SK-N-SH (cell line): ENCODE data around the gene NOTCH2. TPM values are rescaled to one million over a fixed set of nuclear protein-coding genes. Genes with fewer than 3 reads are reported as not detected.

Experiments
- CTCF ChIA-PET: fragments of 300-600, 350-600 bp; formaldehyde crosslinking; extraction: SDS; loops from one replicate; lab custom pipeline; 2021; lab: Yijun Ruan, JAX
- POLR2A ChIA-PET: fragments of 350-600 bp; sonication (Branson Sonifier 250); formaldehyde crosslinking; extraction: SDS; loops from one replicate; lab custom pipeline; 2020; ENCODE audit warnings: antibody characterized with exemption, inconsistent platforms; lab: Yijun Ruan, JAX
- DNase-seq: peaks from one replicate; pipeline ENCODE4 v3.0.0; 2012
- H2AFZ ChIP-seq: fragments of 200-600 bp; sonication (generic); 2 replicates; pipeline ENCODE4 v1.8.1; 2016; ENCODE audit warnings: antibody characterized with exemption, mild to moderate bottlenecking, low read depth
- H3F3A ChIP-seq: fragments of 200-600 bp; sonication (generic); replicated peaks from 2 replicates; pipeline ENCODE3; 2016; ENCODE audit warnings: antibody characterized with exemption, mild to moderate bottlenecking; ENCODE audit not compliant: insufficient read depth
- H3K27ac ChIP-seq, 2 experiments: fragments of 200-500 bp in 1 of 2; fragments of 200-600 bp in 1 of 2; sonication (Bioruptor generic) in 1 of 2; sonication (generic), shearing (Covaris generic) in 1 of 2; 2 replicates each; pipeline versions ENCODE4 v1.5.1 to v1.6.1; 2014 to 2016; ENCODE audit warnings: low read depth in 2 of 2, inconsistent platforms in 1 of 2, low read length in 1 of 2, mild to moderate bottlenecking in 1 of 2, mixed read lengths in 1 of 2
- H3K27me3 ChIP-seq: fragments of 200-600 bp; sonication (generic), shearing (Covaris generic); 2 replicates; pipeline ENCODE4 v1.6.1; 2016; ENCODE audit warnings: mixed run types; ENCODE audit not compliant: insufficient read depth
- H3K36me3 ChIP-seq, 2 experiments: fragments of 200-500 bp in 1 of 2; fragments of 200-600 bp in 1 of 2; sonication (Bioruptor generic) in 1 of 2; sonication (generic) in 1 of 2; replicated peaks in 1 of 2; 2 replicates each; pipeline versions ENCODE3 to v1.5.1; 2014 to 2016; ENCODE audit warnings: low read length in 1 of 2, mild to moderate bottlenecking in 1 of 2; ENCODE audit not compliant: insufficient read depth in 2 of 2, control insufficient read depth in 1 of 2
- H3K4me1 ChIP-seq, 2 experiments: fragments of 200-500 bp in 1 of 2; fragments of 200-600 bp in 1 of 2; sonication (Bioruptor generic) in 1 of 2; sonication (generic), shearing (Covaris generic) in 1 of 2; 2 replicates each; pipeline versions ENCODE4 v1.5.1 to v1.6.1; 2014 to 2016; ENCODE audit warnings: low read depth in 1 of 2, low read length in 1 of 2, mixed run types in 1 of 2; ENCODE audit not compliant: insufficient read depth in 2 of 2, control insufficient read depth in 1 of 2
- H3K4me2 ChIP-seq: fragments of 200-600 bp; sonication (generic), shearing (Covaris generic); 2 replicates; pipeline ENCODE4 v1.6.1; 2017; ENCODE audit warnings: mixed run types
- H3K4me3 ChIP-seq, 2 experiments: fragments of 200-500 bp in 1 of 2; fragments of 200-600 bp in 1 of 2; sonication (Bioruptor generic) in 1 of 2; sonication (generic), shearing (Covaris generic) in 1 of 2; 2 replicates each; pipeline versions ENCODE4 v1.5.1 to v1.8.1; 2014 to 2016; ENCODE audit warnings: low read depth in 2 of 2, inconsistent platforms in 1 of 2, low read length in 1 of 2, mild to moderate bottlenecking in 1 of 2, mixed read lengths in 1 of 2, moderate library complexity in 1 of 2
- H3K79me2 ChIP-seq: fragments of 200-600 bp; sonication (generic); 2 replicates; pipeline ENCODE4 v1.8.1; 2017; ENCODE audit warnings: mild to moderate bottlenecking; ENCODE audit not compliant: insufficient read depth
- H3K9ac ChIP-seq: fragments of 200-600 bp; sonication (generic); 2 replicates; pipeline ENCODE4 v1.6.1; 2017; ENCODE audit warnings: mixed run types
- H3K9me2 ChIP-seq: fragments of 200-600 bp; sonication (generic); 2 replicates; pipeline ENCODE4 v1.6.1; 2017; ENCODE audit warnings: mixed run types
- H3K9me3 ChIP-seq: fragments of 200-600 bp; sonication (generic); 2 replicates; pipeline ENCODE4 v1.6.1; 2017; ENCODE audit warnings: mixed run types, mild to moderate bottlenecking, moderate library complexity
- H4K20me1 ChIP-seq: fragments of 200-600 bp; sonication (generic); 2 replicates; pipeline ENCODE4 v1.6.1; 2017; ENCODE audit warnings: mild to moderate bottlenecking, mixed run types; ENCODE audit not compliant: insufficient read depth
- CHD2 ChIP-seq: fragments of 150-350 bp; IDR thresholded peaks from 2 replicates; pipeline ENCODE4 v1.6.1; 2018; ENCODE audit warnings: low read length; ENCODE audit not compliant: partially characterized antibody
- ELF1 ChIP-seq: IDR thresholded peaks from 2 replicates; pipeline ENCODE4 v1.4.0; 2012
- EZH2phosphoT487 ChIP-seq: fragments of 200-600 bp; sonication (generic); IDR thresholded peaks from 2 replicates; pipeline ENCODE4 v1.6.1; 2017; ENCODE audit warnings: low read depth, mixed run types, mild to moderate bottlenecking, antibody characterized with exemption, moderate library complexity, borderline replicate concordance
- FOXJ3 ChIP-seq: sonication (generic); formaldehyde crosslinking; IDR thresholded peaks from 2 replicates; pipeline ENCODE4 v1.5.1; 2020; ENCODE audit warnings: mild to moderate bottlenecking, missing genetic modification reagents
- JUND ChIP-seq: IDR thresholded peaks from 2 replicates; pipeline ENCODE4 v1.4.0; 2012
- MXI1 ChIP-seq: IDR thresholded peaks from 2 replicates; pipeline ENCODE4 v1.6.1; 2012; ENCODE audit warnings: mild to moderate bottlenecking, low read depth, low read length, improper control_type of control experiment
- NFIC ChIP-seq: IDR thresholded peaks from 2 replicates; pipeline ENCODE4 v1.4.0; 2012; ENCODE audit warnings: borderline replicate concordance
- NRF1 ChIP-seq: IDR thresholded peaks from 2 replicates; pipeline ENCODE4 v1.6.1; 2012; ENCODE audit warnings: low read depth, mild to moderate bottlenecking, low read length
- POLR2AphosphoS5 ChIP-seq: IDR thresholded peaks from 2 replicates; pipeline ENCODE4 v1.6.1; 2012; ENCODE audit warnings: low read depth, low read length
- RFX5 ChIP-seq: IDR thresholded peaks from 2 replicates; pipeline ENCODE4 v1.6.1; 2012; ENCODE audit warnings: mild to moderate bottlenecking, improper control_type of control experiment, low read length
- SIN3A ChIP-seq: IDR thresholded peaks from 2 replicates; pipeline ENCODE4 v1.6.1; 2012; ENCODE audit warnings: low read depth, mild to moderate bottlenecking, low read length, moderate library complexity, borderline replicate concordance
- YY1 ChIP-seq: IDR thresholded peaks from 2 replicates; pipeline ENCODE4 v1.4.0; 2012; ENCODE audit warnings: low read depth, mild to moderate bottlenecking
- WGBS: methylation state at CpG from one replicate; pipeline ENCODE4 v1.1.6; 2017; ENCODE audit warnings: low lambda C conversion rate; 5-methylcytosine and 5-hydroxymethylcytosine counted together
- polyA plus RNA-seq, 3 experiments: library from polyadenylated mRNA; depleted of rRNA; stranded (reverse); fragments of >200 nt; gene quantifications; 2 replicates each; pipeline ENCODE4 v1.2.3, GENCODE V29; 2012
- TF ChIP-seq, protein P1 (sequence below): fragments of 150-350 bp; IDR thresholded peaks from 2 replicates; pipeline ENCODE4 v1.6.1; 2017; ENCODE audit warnings: antibody characterized with exemption, low read length, low read depth, borderline replicate concordance
- TF ChIP-seq, protein P2 (sequence below): IDR thresholded peaks from 2 replicates; pipeline ENCODE4 v1.4.0; 2012; ENCODE audit warnings: low read depth, borderline replicate concordance
- TF ChIP-seq, protein P3 (sequence below): fragments of 200-600 bp; sonication (generic); IDR thresholded peaks from 2 replicates; pipeline ENCODE4 v1.6.1; 2017; ENCODE audit warnings: antibody characterized with exemption, mild to moderate bottlenecking, moderate library complexity

Gene NOTCH2
- polyA plus RNA-seq, 1 of the 3 experiments (the other 2 are of a cell fraction): 23.0 TPM

GRCh38 chr1:119918301-119918700 is 151.2 kb downstream of the NOTCH2 start:
- Histone ChIP-seq H3K79me2 (0 out of 2 replicates have a peak, but pooled peaks cover 3% of the 10 kb centered on the region), H3F3A (peaks cover under 1% of the 10 kb centered on the region), H3K9me3 (no peaks in the 10 kb centered on the region), H3K4me2 (no peak overlapping the region), H3K4me3 (no peak overlapping the region), H4K20me1 (no peaks in the 10 kb centered on the region), H3K27ac (no peak overlapping the region), H3K9ac (no peak overlapping the region), H3K4me1 (no peaks in the 10 kb centered on the region), H3K27me3 (no peaks in the 10 kb centered on the region), H3K36me3 (peaks cover 91 to 93% of the 10 kb centered on the region in 2 experiments), H3K9me2 (no peaks in the 10 kb centered on the region), H2AFZ (no peak overlapping the region)
- ChIA-PET POLR2A (no interaction called here), CTCF (interaction anchor here (2.1 kb wide), 1 partner anchor 30 kb away, joined by 8 read pairs; no protein-coding TSS in a partner anchor)
- no peak for DNase-seq
- 96% methylated on average over 7 of the region's 7 CpGs for WGBS
- TF ChIP-seq EZH2phosphoT487 (no peak), RFX5 (no peak), MXI1 (no peak)
- TF ChIP-seq, protein P1, sequence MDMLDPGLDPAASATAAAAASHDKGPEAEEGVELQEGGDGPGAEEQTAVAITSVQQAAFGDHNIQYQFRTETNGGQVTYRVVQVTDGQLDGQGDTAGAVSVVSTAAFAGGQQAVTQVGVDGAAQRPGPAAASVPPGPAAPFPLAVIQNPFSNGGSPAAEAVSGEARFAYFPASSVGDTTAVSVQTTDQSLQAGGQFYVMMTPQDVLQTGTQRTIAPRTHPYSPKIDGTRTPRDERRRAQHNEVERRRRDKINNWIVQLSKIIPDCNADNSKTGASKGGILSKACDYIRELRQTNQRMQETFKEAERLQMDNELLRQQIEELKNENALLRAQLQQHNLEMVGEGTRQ: no peak

GRCh38 chr1:119917304-119918055 is 152.0 kb downstream of the NOTCH2 start:
- POLR2A ChIA-PET: no interaction called here
- Histone ChIP-seq H3K9me2 (no peaks in the 10 kb centered on the region), H3F3A (peaks cover 8% of the 10 kb centered on the region), H3K9ac (no peak overlapping the region), H3K27ac (no peak overlapping the region; a peak in 1 of 4 replicates), H3K9me3 (no peaks in the 10 kb centered on the region), H3K27me3 (no peaks in the 10 kb centered on the region), H3K4me2 (no peak overlapping the region), H2AFZ (no peak overlapping the region), H3K36me3 (peaks cover 87 to 90% of the 10 kb centered on the region in 2 experiments), H4K20me1 (no peaks in the 10 kb centered on the region), H3K79me2 (0 out of 2 replicates have a peak, but pooled peaks cover 5% of the 10 kb centered on the region), H3K4me1 (no peaks in the 10 kb centered on the region), H3K4me3 (no peak overlapping the region)
- TF ChIP-seq SIN3A (no peak), YY1 (no peak), NRF1 (no peak), FOXJ3 (CRISPR knock-in tag) (no peak)
- CTCF ChIA-PET: interaction anchor here (0.7 kb wide), 1 partner anchor 31 kb away, joined by 3 read pairs; no protein-coding TSS in a partner anchor
- DNase-seq: no peak
- WGBS: 91% methylated on average over 5 of the region's 5 CpGs

- CTCF ChIA-PET: no interaction called here
- H3K27ac ChIP-seq: no peak overlapping the region
- no peak for DNase-seq
- no peaks in the 10 kb centered on the region for H4K20me1 ChIP-seq
- no peaks in the 10 kb centered on the region for H3K9me3 ChIP-seq
- H3K9me2 ChIP-seq: no peaks in the 10 kb centered on the region
- 97% methylated on average over 5 of the region's 6 CpGs for WGBS
- H3K9ac ChIP-seq: no peak overlapping the region
- no peaks in the 10 kb centered on the region for H3K27me3 ChIP-seq
- 0 out of 2 replicates have a peak, but pooled peaks cover 5% of the 10 kb centered on the region for H3K79me2 ChIP-seq
- peaks cover 11% of the 10 kb centered on the region for H3F3A ChIP-seq
- H3K4me2 ChIP-seq: no peak overlapping the region
- no peaks in the 10 kb centered on the region for H3K4me1 ChIP-seq
- POLR2A ChIA-PET: no interaction called here
- no peak overlapping the region for H3K4me3 ChIP-seq
- peaks cover 69 to 87% of the 10 kb centered on the region in 2 experiments for H3K36me3 ChIP-seq
- no peak overlapping the region for H2AFZ ChIP-seq
- TF ChIP-seq POLR2AphosphoS5: no peak
- TF ChIP-seq YY1: no peak
- TF ChIP-seq, protein P2, sequence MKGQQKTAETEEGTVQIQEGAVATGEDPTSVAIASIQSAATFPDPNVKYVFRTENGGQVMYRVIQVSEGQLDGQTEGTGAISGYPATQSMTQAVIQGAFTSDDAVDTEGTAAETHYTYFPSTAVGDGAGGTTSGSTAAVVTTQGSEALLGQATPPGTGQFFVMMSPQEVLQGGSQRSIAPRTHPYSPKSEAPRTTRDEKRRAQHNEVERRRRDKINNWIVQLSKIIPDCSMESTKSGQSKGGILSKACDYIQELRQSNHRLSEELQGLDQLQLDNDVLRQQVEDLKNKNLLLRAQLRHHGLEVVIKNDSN: no peak
- TF ChIP-seq, protein P3, sequence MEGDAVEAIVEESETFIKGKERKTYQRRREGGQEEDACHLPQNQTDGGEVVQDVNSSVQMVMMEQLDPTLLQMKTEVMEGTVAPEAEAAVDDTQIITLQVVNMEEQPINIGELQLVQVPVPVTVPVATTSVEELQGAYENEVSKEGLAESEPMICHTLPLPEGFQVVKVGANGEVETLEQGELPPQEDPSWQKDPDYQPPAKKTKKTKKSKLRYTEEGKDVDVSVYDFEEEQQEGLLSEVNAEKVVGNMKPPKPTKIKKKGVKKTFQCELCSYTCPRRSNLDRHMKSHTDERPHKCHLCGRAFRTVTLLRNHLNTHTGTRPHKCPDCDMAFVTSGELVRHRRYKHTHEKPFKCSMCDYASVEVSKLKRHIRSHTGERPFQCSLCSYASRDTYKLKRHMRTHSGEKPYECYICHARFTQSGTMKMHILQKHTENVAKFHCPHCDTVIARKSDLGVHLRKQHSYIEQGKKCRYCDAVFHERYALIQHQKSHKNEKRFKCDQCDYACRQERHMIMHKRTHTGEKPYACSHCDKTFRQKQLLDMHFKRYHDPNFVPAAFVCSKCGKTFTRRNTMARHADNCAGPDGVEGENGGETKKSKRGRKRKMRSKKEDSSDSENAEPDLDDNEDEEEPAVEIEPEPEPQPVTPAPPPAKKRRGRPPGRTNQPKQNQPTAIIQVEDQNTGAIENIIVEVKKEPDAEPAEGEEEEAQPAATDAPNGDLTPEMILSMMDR: no peak
- no peak for TF ChIP-seq NFIC
- no peak for TF ChIP-seq ELF1
- no peak for TF ChIP-seq MXI1
- TF ChIP-seq JUND: no peak
- TF ChIP-seq CHD2: no peak
Measured at GRCh38 chr1:119915517-119915916, 153.9 kb downstream of the NOTCH2 start.
